ENCODE measurements around the gene JAK3.

The JAK3 gene

GRCh38 chr19:17836530-17836929 is 11.3 kb downstream of the JAK3 start:
- Histone ChIP-seq H3K4me1 (ENCODE audit: low read depth, poor library complexity, severe bottlenecking) (no peaks in the 10 kb centered on the region), H3K9ac (no peak overlapping the region), H2AFZ (ENCODE audit: low read depth) (no peak overlapping the region), H3K27me3 (ENCODE audit: insufficient read depth, low read depth) (no peaks in the 10 kb centered on the region), H3K79me2 (ENCODE audit: insufficient read depth, low read depth) (no peaks in the 10 kb centered on the region), H3K4me3 (IDR thresholded peaks at IDR 0.05; ENCODE audit: insufficient read depth, low read depth, low read length) (no peak overlapping the region), H4K20me1 (ENCODE audit: insufficient read depth) (no peaks in the 10 kb centered on the region), H3K27ac (no peak overlapping the region), H3K36me3 (ENCODE audit: insufficient read depth) (no peaks in the 10 kb centered on the region), H3K4me2 (no peak overlapping the region)
- TF ChIP-seq CTCF (conservative IDR thresholded peaks at IDR 0.05; ENCODE audit: low read depth, low read length), result no peak

GRCh38 chr19:17835182-17836006 is 12.4 kb downstream of the JAK3 start:
- Histone ChIP-seq H2AFZ (ENCODE audit: low read depth) (no peak overlapping the region), H3K79me2 (ENCODE audit: insufficient read depth, low read depth) (no peaks in the 10 kb centered on the region), H3K27me3 (ENCODE audit: insufficient read depth, low read depth) (no peaks in the 10 kb centered on the region), H3K36me3 (ENCODE audit: insufficient read depth) (no peaks in the 10 kb centered on the region), H4K20me1 (ENCODE audit: insufficient read depth) (no peaks in the 10 kb centered on the region), H3K4me2 (no peak overlapping the region), H3K9ac (no peak overlapping the region), H3K27ac (no peak overlapping the region), H3K4me1 (ENCODE audit: low read depth, poor library complexity, severe bottlenecking) (no peaks in the 10 kb centered on the region), H3K4me3 (IDR thresholded peaks at IDR 0.05; ENCODE audit: insufficient read depth, low read depth, low read length) (no peak overlapping the region)
- TF ChIP-seq CTCF (conservative IDR thresholded peaks at IDR 0.05; ENCODE audit: low read depth, low read length), result no peak

- Histone ChIP-seq H3K36me3 (ENCODE audit: insufficient read depth) (no peaks in the 10 kb centered on the region), H2AFZ (ENCODE audit: low read depth) (no peak overlapping the region), H3K27ac (no peak overlapping the region), H3K79me2 (ENCODE audit: insufficient read depth, low read depth) (no peaks in the 10 kb centered on the region), H3K9ac (no peak overlapping the region), H3K4me3 (IDR thresholded peaks at IDR 0.05; ENCODE audit: insufficient read depth, low read depth, low read length) (no peak overlapping the region), H3K4me1 (ENCODE audit: low read depth, poor library complexity, severe bottlenecking) (no peaks in the 10 kb centered on the region), H3K4me2 (no peak overlapping the region), H3K27me3 (ENCODE audit: insufficient read depth, low read depth) (no peaks in the 10 kb centered on the region), H4K20me1 (ENCODE audit: insufficient read depth) (no peaks in the 10 kb centered on the region)
- no peak for TF ChIP-seq CTCF (conservative IDR thresholded peaks at IDR 0.05; ENCODE audit: low read depth, low read length)
Observed at GRCh38 chr19:17834350-17835181, 13.2 kb downstream of the JAK3 start.

- Histone ChIP-seq H4K20me1 (ENCODE audit: insufficient read depth) (no peaks in the 10 kb centered on the region), H3K4me2 (no peak overlapping the region), H3K36me3 (ENCODE audit: insufficient read depth) (no peaks in the 10 kb centered on the region), H3K9ac (no peak overlapping the region), H3K27ac (no peak overlapping the region), H3K27me3 (ENCODE audit: insufficient read depth, low read depth) (no peaks in the 10 kb centered on the region), H2AFZ (ENCODE audit: low read depth) (no peak overlapping the region), H3K79me2 (ENCODE audit: insufficient read depth, low read depth) (no peaks in the 10 kb centered on the region), H3K4me1 (ENCODE audit: low read depth, poor library complexity, severe bottlenecking) (no peaks in the 10 kb centered on the region), H3K4me3 (IDR thresholded peaks at IDR 0.05; ENCODE audit: insufficient read depth, low read depth, low read length) (no peak overlapping the region)
- no peak for TF ChIP-seq CTCF (conservative IDR thresholded peaks at IDR 0.05; ENCODE audit: low read depth, low read length)
Observed at GRCh38 chr19:17832443-17833208, 15.2 kb downstream of the JAK3 start.
